Mucosa of descending colon (tissue), 3 donors: ENCODE measurements around the gene C19orf25. TPM values are rescaled to one million over a fixed set of nuclear protein-coding genes. Genes with fewer than 3 reads are reported as not detected.

ENCODE experiments used
- ATAC-seq: fragments of 200-7000 bp; cut with Tn5 transposase; one replicate; pipeline ENCODE4 v1.9.1; 2020; ENCODE audit warnings: mild to moderate bottlenecking, moderate library complexity
- DNase-seq, 3 donors: peaks; one replicate each; pipeline ENCODE4 v3.0.0-alpha.2; 2020
- H3K36me3 ChIP-seq: fragments of 200-600 bp; one replicate; pipeline ENCODE4 v1.8.0; 2021; ENCODE audit warnings: low read depth, mild to moderate bottlenecking
- H3K4me1 ChIP-seq: fragments of 200-600 bp; one replicate; pipeline ENCODE4 v1.8.0; 2021; ENCODE audit warnings: low read depth, mild to moderate bottlenecking
- H3K4me3 ChIP-seq: fragments of 200-600 bp; one replicate; pipeline ENCODE4 v1.8.0; 2021; ENCODE audit warnings: mild to moderate bottlenecking
- H3K9me3 ChIP-seq: fragments of 200-600 bp; one replicate; pipeline ENCODE4 v1.8.0; 2021; ENCODE audit warnings: mild to moderate bottlenecking
- CTCF ChIP-seq: fragments of 200-600 bp; IDR thresholded peaks from one replicate; pipeline ENCODE4 v1.8.0; 2022; ENCODE audit warnings: antibody characterized with exemption, mild to moderate bottlenecking
- intact Hi-C, 2 donors: fragments of 100-400 bp; cut with DNase I in 1 of 2; cut with micrococcal nuclease in 1 of 2; formaldehyde crosslinking; loops; one replicate each; pipeline versions ENCODE4 v1.11.0 to v1.11.1; 2022; cut with DNase I, micrococcal nuclease
- total RNA-seq, 3 donors: library from RNA; stranded (reverse); fragmentation: NEBNext Ultra II Directional in 2 of 3; extraction: Animal tissue kit (Norgen Biotek cat#: 25700) in 2 of 3; gene quantifications; one replicate each; pipeline versions ENCODE4 v1.2.1 to v1.2.4, GENCODE V29; 2021 to 2023
- donor health status: DM: no; HTN: no; CAD: no; lungs with moderate emphysema.
- donor health status: DM: no; HTN: no; CAD: no.
- donor health status: DM: no; HTN: yes; CAD: no.

C19orf25 gene
- total RNA-seq, 3 donors from 2014 or later, result 36.7 to 48.9 (median 38.1) TPM

GRCh38 chr19:1514986-1515721 lies 36.1 kb upstream of the C19orf25 start:
- H3K4me1 ChIP-seq, result no peaks in the 10 kb centered on the region
- H3K4me3 ChIP-seq, result no peak overlapping the region
- ATAC-seq, result no peak
- no peaks in the 10 kb centered on the region for H3K36me3 ChIP-seq
- intact Hi-C loops, result no loop called here
- DNase-seq, result no peak
- H3K9me3 ChIP-seq, result no peaks in the 10 kb centered on the region
- TF ChIP-seq CTCF, result no peak

GRCh38 chr19:1514295-1514661 lies 35.3 kb upstream of the C19orf25 start:
- no peaks in the 10 kb centered on the region for H3K9me3 ChIP-seq
- no peak overlapping the region for H3K4me3 ChIP-seq
- no peaks in the 10 kb centered on the region for H3K36me3 ChIP-seq
- no peak for TF ChIP-seq CTCF
- DNase-seq (no peak), ATAC-seq (no peak)
- H3K4me1 ChIP-seq, result no peaks in the 10 kb centered on the region
- intact Hi-C loops, result no loop called here

GRCh38 chr19:1513499-1514294 lies 34.7 kb upstream of the C19orf25 start:
- DNase-seq (peak; percentile 56 to 78 (median 69)), ATAC-seq (peak; percentile 76)
- peak overlapping the region; percentile 11 for H3K4me3 ChIP-seq
- intact Hi-C loops, result no loop called here
- H3K4me1 ChIP-seq, result no peaks in the 10 kb centered on the region
- H3K36me3 ChIP-seq, result no peaks in the 10 kb centered on the region
- TF ChIP-seq CTCF, result peak; percentile 53
- H3K9me3 ChIP-seq, result no peaks in the 10 kb centered on the region

GRCh38 chr19:1512671-1513498 lies 33.9 kb upstream of the C19orf25 start, which contains the start of gene ADAMTSL5:
Gene ADAMTSL5, minus strand, starts transcription at chr19:1513019. Its CDS starts 2,076 bp downstream, at chr19:1510943.
- ATAC-seq (peak; percentile 79), DNase-seq (peak; percentile 73 to 86 (median 78))
- Histone ChIP-seq H3K4me3 (peak within 1 kb of the TSS; percentile 11), H3K4me1 (peaks cover 4% of the 10 kb centered on the region), H3K9me3 (no peaks in the 10 kb centered on the region), H3K36me3 (no peaks in the 10 kb centered on the region)
- intact Hi-C loops, result no loop called here
- TF ChIP-seq CTCF, result peak; percentile 18
